CD4-positive, CD25-positive, alpha-beta regulatory T cell (primary cell): Measurements from ENCODE around the gene ADORA2A. TPM values are rescaled to one million over a fixed set of nuclear protein-coding genes. Genes with fewer than 3 reads are reported as not detected.

Experiments
- ATAC-seq, 2 donors: fragments of 150-1000 bp; cut with Tn5 transposase; one replicate each; pipeline ENCODE4 v1.10.0; 2021; ENCODE audit warnings: low read depth in 2 of 2, moderate number of reproducible peaks in 2 of 2, moderate library complexity in 1 of 2
- DNase-seq, 3 donors: peaks; one replicate each; pipeline versions ENCODE4 v3.0.0 to v3.0.0-alpha.2; 2012 to 2022; ENCODE audit warnings: mixed read lengths in 1 of 3
- H3K27ac ChIP-seq: one replicate; pipeline ENCODE4 v1.7.0; 2013; ENCODE audit warnings: mild to moderate bottlenecking, low read length; ENCODE audit not compliant: insufficient read depth, poor library complexity, severe bottlenecking
- H3K27me3 ChIP-seq: one replicate; pipeline ENCODE4 v1.7.0; 2013; ENCODE audit warnings: low read length; ENCODE audit not compliant: control insufficient read depth, insufficient read depth
- H3K36me3 ChIP-seq: one replicate; pipeline ENCODE4 v1.7.0; 2013; ENCODE audit warnings: mild to moderate bottlenecking, low read length, moderate library complexity; ENCODE audit not compliant: control insufficient read depth, insufficient read depth
- H3K4me1 ChIP-seq: 2 replicates; pipeline ENCODE4 v1.7.0; 2013; ENCODE audit warnings: mild to moderate bottlenecking, low read length; ENCODE audit not compliant: insufficient read depth, control insufficient read depth, poor library complexity, severe bottlenecking
- H3K4me3 ChIP-seq: one replicate; pipeline ENCODE4 v1.7.0; 2013; ENCODE audit warnings: low read depth, mild to moderate bottlenecking, low read length, moderate library complexity
- H3K9me3 ChIP-seq, 2 experiments: 1 replicate in 1 of 2; 2 replicates in 1 of 2; pipeline ENCODE4 v1.7.0; 2013; ENCODE audit warnings: low read length in 2 of 2, mild to moderate bottlenecking in 1 of 2, moderate library complexity in 1 of 2; ENCODE audit not compliant: control insufficient read depth in 2 of 2
- H3K27ac Mint-ChIP-seq, 3 donors: one replicate each; pipeline ENCODE4 v1.8.0; 2020 to 2022; ENCODE audit warnings: mild to moderate bottlenecking in 3 of 3, mixed read lengths in 3 of 3, moderate library complexity in 2 of 3
- H3K27me3 Mint-ChIP-seq: one replicate; pipeline ENCODE4 v1.8.0; 2022; ENCODE audit warnings: mild to moderate bottlenecking, mixed read lengths
- H3K36me3 Mint-ChIP-seq: one replicate; pipeline ENCODE4 v1.8.0; 2020; ENCODE audit warnings: mixed read lengths
- H3K4me1 Mint-ChIP-seq, 4 donors: one replicate each; pipeline ENCODE4 v1.8.0; 2020 to 2022; ENCODE audit warnings: mixed read lengths in 4 of 4, mild to moderate bottlenecking in 1 of 4
- H3K4me3 Mint-ChIP-seq, 4 donors: one replicate each; pipeline ENCODE4 v1.8.0; 2020 to 2022; ENCODE audit warnings: mild to moderate bottlenecking in 4 of 4, mixed read lengths in 4 of 4, moderate library complexity in 3 of 4
- H3K9me3 Mint-ChIP-seq, 7 donors: one replicate each; pipeline ENCODE4 v1.8.0; 2020 to 2022; ENCODE audit warnings: mixed read lengths in 7 of 7, mild to moderate bottlenecking in 3 of 7, moderate library complexity in 2 of 7
- polyA plus RNA-seq, 4 donors: library from polyadenylated mRNA; unstranded; fragments of 300-500 nt; fragmentation: Illumina TruSeq; gene quantifications; one replicate each; pipeline ENCODE4 v1.2.3, GENCODE V29; 2021
- total RNA-seq: library from RNA; stranded (reverse); gene quantifications from one replicate; pipeline ENCODE4 v1.2.3, GENCODE V29; 2022

ADORA2A gene
- total and polyA plus RNA-seq, 5 donors from 2014 or later, result 31.2 to 101 (median 91.8) TPM

- ATAC-seq, result no peak
- Mint-ChIP-seq H3K27ac (peak overlapping the region in 1 of 3 donors; percentile 38), H3K4me3 (no peak overlapping the region), H3K36me3 (peaks cover 4% of the 10 kb centered on the region), H3K27me3 (no peaks in the 10 kb centered on the region), H3K9me3 (no peaks in the 10 kb centered on the region), H3K4me1 (peaks cover 2 to 37% (median 11%) of the 10 kb centered on the region in 4 donors)
- Histone ChIP-seq H3K36me3 (peaks cover 8% of the 10 kb centered on the region), H3K4me1 (peaks cover 10% of the 10 kb centered on the region), H3K27me3 (no peaks in the 10 kb centered on the region), H3K9me3 (no peaks in the 10 kb centered on the region), H3K27ac (no peak overlapping the region), H3K4me3 (no peak overlapping the region)
- no peak for DNase-seq
Observed at GRCh38 chr22:24405631-24406321, 21.6 kb upstream of the ADORA2A start.

GRCh38 chr22:24406322-24407277, 20.8 kb upstream of the ADORA2A start:
- H3K36me3 Mint-ChIP-seq, result peaks cover 4% of the 10 kb centered on the region
- H3K4me3 Mint-ChIP-seq, result no peak overlapping the region

GRCh38 chr22:24407278-24407665, 20.1 kb upstream of the ADORA2A start:
- H3K4me1 ChIP-seq, result peaks cover 10% of the 10 kb centered on the region
- peaks cover 0 to 29% (median 9%) of the 10 kb centered on the region in 4 donors for H3K4me1 Mint-ChIP-seq
- no peak for ATAC-seq

More at GRCh38 chr22:24406322-24407277, 20.8 kb upstream of the ADORA2A start:
- Mint-ChIP-seq H3K4me1 (peaks cover 0 to 29% (median 9%) of the 10 kb centered on the region in 4 donors), H3K27me3 (no peaks in the 10 kb centered on the region), H3K27ac (peak overlapping the region in 2 of 3 donors; percentile 75 to 79), H3K9me3 (no peaks in the 10 kb centered on the region)
- no peak for ATAC-seq
- Histone ChIP-seq H3K27me3 (no peaks in the 10 kb centered on the region), H3K36me3 (peaks cover 12% of the 10 kb centered on the region), H3K27ac (no peak overlapping the region), H3K9me3 (no peaks in the 10 kb centered on the region), H3K4me1 (peaks cover 10% of the 10 kb centered on the region), H3K4me3 (no peak overlapping the region)
- DNase-seq, result no peak

GRCh38 chr22:24407884-24408283, 19.5 kb upstream of the ADORA2A start:
- no peak overlapping the region for H3K4me3 ChIP-seq
- no peak overlapping the region for H3K27ac ChIP-seq
- H3K27me3 Mint-ChIP-seq, result no peaks in the 10 kb centered on the region
- no peak overlapping the region for H3K4me3 Mint-ChIP-seq
- H3K36me3 ChIP-seq, result peaks cover 20% of the 10 kb centered on the region
- peak overlapping the region; percentile 62 to 79 (median 74) for H3K27ac Mint-ChIP-seq
- H3K4me1 ChIP-seq, result peaks cover 10% of the 10 kb centered on the region
- H3K36me3 Mint-ChIP-seq, result peaks cover 4% of the 10 kb centered on the region
- H3K4me1 Mint-ChIP-seq, result peaks cover 0 to 29% (median 9%) of the 10 kb centered on the region in 4 donors
- no peaks in the 10 kb centered on the region for H3K27me3 ChIP-seq
- H3K9me3 Mint-ChIP-seq, result no peaks in the 10 kb centered on the region
- no peaks in the 10 kb centered on the region for H3K9me3 ChIP-seq
- no peak for DNase-seq
- no peak for ATAC-seq

More at GRCh38 chr22:24407278-24407665, 20.1 kb upstream of the ADORA2A start:
- DNase-seq, result peak in 1 of 3 donors; percentile 26
- Histone ChIP-seq H3K27me3 (no peaks in the 10 kb centered on the region), H3K36me3 (peaks cover 17% of the 10 kb centered on the region), H3K27ac (no peak overlapping the region), H3K9me3 (no peaks in the 10 kb centered on the region), H3K4me3 (no peak overlapping the region)
- Mint-ChIP-seq H3K9me3 (no peaks in the 10 kb centered on the region), H3K4me3 (peak overlapping the region in 1 of 4 donors; percentile 50), H3K27me3 (no peaks in the 10 kb centered on the region), H3K27ac (peak overlapping the region; percentile 75 to 79 (median 76)), H3K36me3 (peaks cover 4% of the 10 kb centered on the region)

GRCh38 chr22:24408630-24409029, 18.8 kb upstream of the ADORA2A start:
- peaks cover 10% of the 10 kb centered on the region for H3K4me1 ChIP-seq
- Mint-ChIP-seq H3K9me3 (no peaks in the 10 kb centered on the region), H3K27ac (peak overlapping the region in 1 of 3 donors; percentile 56), H3K36me3 (peaks cover 6% of the 10 kb centered on the region), H3K4me3 (no peak overlapping the region), H3K4me1 (peaks cover 0 to 29% (median 9%) of the 10 kb centered on the region in 4 donors), H3K27me3 (no peaks in the 10 kb centered on the region)
- H3K27me3 ChIP-seq, result no peaks in the 10 kb centered on the region
- H3K4me3 ChIP-seq, result no peak overlapping the region
- H3K9me3 ChIP-seq, result no peaks in the 10 kb centered on the region
- H3K36me3 ChIP-seq, result peaks cover 22% of the 10 kb centered on the region
- ATAC-seq (no peak), DNase-seq (no peak)
- H3K27ac ChIP-seq, result no peak overlapping the region

GRCh38 chr22:24409707-24410106, 17.7 kb upstream of the ADORA2A start:
- Mint-ChIP-seq H3K9me3 (no peaks in the 10 kb centered on the region), H3K27ac (peak overlapping the region in 2 of 3 donors; percentile 52 to 92), H3K27me3 (no peaks in the 10 kb centered on the region), H3K36me3 (peaks cover 6% of the 10 kb centered on the region), H3K4me1 (peaks cover 0 to 29% (median 9%) of the 10 kb centered on the region in 4 donors), H3K4me3 (no peak overlapping the region)
- DNase-seq, result no peak
- Histone ChIP-seq H3K27ac (no peak overlapping the region), H3K4me3 (no peak overlapping the region), H3K4me1 (peaks cover 10% of the 10 kb centered on the region), H3K27me3 (no peaks in the 10 kb centered on the region), H3K9me3 (no peaks in the 10 kb centered on the region), H3K36me3 (peaks cover 27% of the 10 kb centered on the region)
- no peak for ATAC-seq

- H3K4me1 ChIP-seq, result peaks cover 10% of the 10 kb centered on the region
Observed at GRCh38 chr22:24410110-24410856, 17.1 kb upstream of the ADORA2A start.

More at GRCh38 chr22:24410110-24410856, 17.1 kb upstream of the ADORA2A start:
- no peaks in the 10 kb centered on the region for H3K27me3 ChIP-seq
- peak in 1 of 3 donors; percentile 22 for DNase-seq
- H3K36me3 ChIP-seq, result peaks cover 27% of the 10 kb centered on the region
- Mint-ChIP-seq H3K36me3 (peaks cover 11% of the 10 kb centered on the region), H3K4me1 (peaks cover 0 to 29% (median 9%) of the 10 kb centered on the region in 4 donors), H3K27me3 (no peaks in the 10 kb centered on the region), H3K27ac (peak overlapping the region; percentile 50 to 92 (median 52)), H3K4me3 (no peak overlapping the region), H3K9me3 (no peaks in the 10 kb centered on the region)
- peak; percentile 27 to 52 for ATAC-seq
- H3K27ac ChIP-seq, result no peak overlapping the region
- H3K9me3 ChIP-seq, result no peaks in the 10 kb centered on the region
- no peak overlapping the region for H3K4me3 ChIP-seq
